Posterior vena cava (tissue), 2 donors: ENCODE measurements around the gene TAF13. TPM values are rescaled to one million over a fixed set of nuclear protein-coding genes. Genes with fewer than 3 reads are reported as not detected.

Experiments
- DNase-seq: peaks from one replicate; pipeline ENCODE4 v3.0.0-alpha.2; 2020; ENCODE audit warnings: low spot score
- intact Hi-C, 2 donors: fragments of 100-400 bp; cut with DNase I; formaldehyde crosslinking; loops; one replicate each; pipeline versions ENCODE4 v1.14.1 to v1.14.2; 2022 to 2023
- total RNA-seq, 2 donors: library from RNA; stranded (reverse); fragmentation: NEBNext Ultra II Directional; extraction: Animal tissue kit (Norgen Biotek cat#: 25700); gene quantifications; one replicate each; pipeline ENCODE4 v1.2.1, GENCODE V29; 2021
- donor health status: DM: yes; HTN: yes; CAD: no.
- donor health status: DM: yes; HTN: yes; CAD: no.

The TAF13 gene
- total RNA-seq, 2 donors from 2014 or later, result 63.3 to 99.1 TPM

- intact Hi-C loops, result no loop called here
- DNase-seq, result no peak
Measured at GRCh38 chr1:109094871-109095270, 19.1 kb upstream of the TAF13 start.

GRCh38 chr1:109094377-109094803 lies 18.6 kb upstream of the TAF13 start:
- no peak for DNase-seq
- intact Hi-C loops, result no loop called here

- no peak for DNase-seq
- intact Hi-C loops, result no loop called here
Measured at GRCh38 chr1:109091839-109092193, 16.0 kb upstream of the TAF13 start.

- intact Hi-C loops, result no loop called here
- DNase-seq, result no peak
Measured at GRCh38 chr1:109091078-109091838, 15.5 kb upstream of the TAF13 start.

GRCh38 chr1:109090196-109091077 lies 14.6 kb upstream of the TAF13 start, which contains the start of gene TMEM167B:
TMEM167B (plus strand) TSS chr1:109090764; CDS start chr1:109090873, 109 bp downstream.
- intact Hi-C loops, result no loop called here
- DNase-seq, result peak; percentile 97

GRCh38 chr1:109089242-109090015 lies 13.6 kb upstream of the TAF13 start:
- intact Hi-C loops, result no loop called here
- peak; percentile 81 for DNase-seq

- intact Hi-C loops, result no loop called here
- no peak for DNase-seq
Measured at GRCh38 chr1:109084563-109085517, 9.0 kb upstream of the TAF13 start.

GRCh38 chr1:109083923-109084322 lies 8.1 kb upstream of the TAF13 start:
- intact Hi-C loops, result no loop called here
- DNase-seq, result no peak

- intact Hi-C loops, result no loop called here
- no peak for DNase-seq
Measured at GRCh38 chr1:109083501-109083900, 7.7 kb upstream of the TAF13 start.

GRCh38 chr1:109080441-109081082 lies 4.8 kb upstream of the TAF13 start:
- intact Hi-C loops, result no loop called here
- no peak for DNase-seq

GRCh38 chr1:109079240-109079622 lies 3.4 kb upstream of the TAF13 start:
- intact Hi-C loops, result no loop called here
- no peak for DNase-seq

- intact Hi-C loops, result no loop called here
- no peak for DNase-seq
Measured at GRCh38 chr1:109078317-109078716, 2.5 kb upstream of the TAF13 start.

GRCh38 chr1:109069294-109069693 lies 6.5 kb downstream of the TAF13 start:
- no peak for DNase-seq
- intact Hi-C loops, result no loop called here

- intact Hi-C loops, result no loop called here
- no peak for DNase-seq
Measured at GRCh38 chr1:109067883-109068282, 7.9 kb downstream of the TAF13 start.

GRCh38 chr1:109065137-109065536 lies 10.7 kb downstream of the TAF13 start:
- intact Hi-C loops, result no loop called here
- DNase-seq, result no peak

GRCh38 chr1:109061183-109061582 lies 14.6 kb downstream of the TAF13 start:
- DNase-seq, result no peak
- intact Hi-C loops, result no loop called here

- intact Hi-C loops, result no loop called here
- DNase-seq, result no peak
Measured at GRCh38 chr1:109060707-109061106, 15.1 kb downstream of the TAF13 start.

- intact Hi-C loops, result no loop called here
- no peak for DNase-seq
Measured at GRCh38 chr1:109059026-109059425, 16.8 kb downstream of the TAF13 start.
